Fibroblast of lung (primary cell): Measurements from ENCODE around the gene C11orf58. TPM values are rescaled to one million over a fixed set of nuclear protein-coding genes. Genes with fewer than 3 reads are reported as not detected.
A peak's percentile ranks its signal among the peaks of the same experiment; 100 is the strongest.

Source experiments
- DNase-seq, 2 donors: peaks; one replicate each; pipeline versions ENCODE4 v3.0.0 to v3.0.0-alpha.2; 2010; ENCODE audit warnings: low read depth in 2 of 2
- H2AFZ ChIP-seq: 2 replicates; pipeline ENCODE4 v1.5.1; 2012; ENCODE audit warnings: low read length, control low read depth, inconsistent platforms
- H3K27ac ChIP-seq: 2 replicates; pipeline ENCODE4 v1.5.1; 2011; ENCODE audit warnings: low read length, control low read depth; ENCODE audit not compliant: insufficient read depth
- H3K27me3 ChIP-seq: 2 replicates; pipeline ENCODE4 v1.5.1; 2011; ENCODE audit warnings: mild to moderate bottlenecking, low read length; ENCODE audit not compliant: control insufficient read depth, insufficient read depth
- H3K36me3 ChIP-seq: 2 replicates; pipeline ENCODE4 v1.5.1; 2011; ENCODE audit warnings: low read length; ENCODE audit not compliant: control insufficient read depth, insufficient read depth
- H3K4me1 ChIP-seq: 2 replicates; pipeline ENCODE4 v1.5.1; 2011; ENCODE audit warnings: low read length; ENCODE audit not compliant: control insufficient read depth, insufficient read depth; ENCODE audit errors: extremely low read depth
- H3K4me2 ChIP-seq: 2 replicates; pipeline ENCODE4 v1.5.1; 2011; ENCODE audit warnings: low read length, control low read depth; ENCODE audit not compliant: insufficient read depth; ENCODE audit errors: extremely low read depth
- H3K4me3 ChIP-seq, 4 experiments: fragments of 200-600 bp in 1 of 4; sonication (generic) in 1 of 4; replicated peaks in 1 of 4; 2 replicates each; pipeline ENCODE4 v1.5.1; 2011 to 2016; ENCODE audit warnings: low read length in 4 of 4, low read depth in 3 of 4, mild to moderate bottlenecking in 3 of 4, control low read depth in 2 of 4, inconsistent platforms in 1 of 4, mixed read lengths in 1 of 4; ENCODE audit not compliant: insufficient read depth in 1 of 4; ENCODE audit errors: control extremely low read depth in 1 of 4
- H3K79me2 ChIP-seq: 2 replicates; pipeline ENCODE4 v1.5.1; 2012; ENCODE audit warnings: mild to moderate bottlenecking, low read length, inconsistent platforms; ENCODE audit not compliant: control insufficient read depth, insufficient read depth
- H3K9ac ChIP-seq: 2 replicates; pipeline ENCODE4 v1.5.1; 2011; ENCODE audit warnings: mild to moderate bottlenecking, low read length, control low read depth; ENCODE audit not compliant: insufficient read depth
- H3K9me3 ChIP-seq: 2 replicates; pipeline ENCODE4 v1.5.1; 2012; ENCODE audit warnings: low read depth, low read length; ENCODE audit not compliant: control insufficient read depth, insufficient read depth
- H4K20me1 ChIP-seq: 2 replicates; pipeline ENCODE4 v1.5.1; 2011; ENCODE audit warnings: low read length; ENCODE audit not compliant: control insufficient read depth, insufficient read depth; ENCODE audit errors: extremely low read depth
- EZH2 ChIP-seq: IDR thresholded peaks from 2 replicates; pipeline ENCODE4 v1.5.1; 2012; ENCODE audit warnings: low read length, control low read depth, mild to moderate bottlenecking; ENCODE audit errors: missing control alignments
- polyA plus RNA-seq, 2 donors: library from polyadenylated mRNA; depleted of rRNA in 1 of 2; stranded (reverse) in 1 of 2; unstranded in 1 of 2; fragments of >200 nt; gene quantifications; 2 replicates each; pipeline ENCODE4 v1.2.1, GENCODE V29; 2011 to 2012; ENCODE audit warnings: missing spikeins in 1 of 2
- total RNA-seq: library from RNA; depleted of rRNA; stranded (reverse); fragments of >200 nt; gene quantifications from 2 replicates; pipeline ENCODE4 v1.2.1, GENCODE V29; 2014
- TF ChIP-seq, protein P1 (sequence below), 2 donors: IDR thresholded peaks in 1 of 2; conservative IDR thresholded peaks in 1 of 2; 1 replicate in 1 of 2; 2 replicates in 1 of 2; pipeline ENCODE4 v1.5.1; 2011 to 2012; ENCODE audit warnings: low read length in 2 of 2, control low read depth in 1 of 2, inconsistent platforms in 1 of 2, low read depth in 1 of 2, mild to moderate bottlenecking in 1 of 2

The C11orf58 gene
- total and polyA plus RNA-seq, 2 donors (not counting 1 experiment from before 2014, with no cell fraction given), result 183 to 184 TPM

DNA sequence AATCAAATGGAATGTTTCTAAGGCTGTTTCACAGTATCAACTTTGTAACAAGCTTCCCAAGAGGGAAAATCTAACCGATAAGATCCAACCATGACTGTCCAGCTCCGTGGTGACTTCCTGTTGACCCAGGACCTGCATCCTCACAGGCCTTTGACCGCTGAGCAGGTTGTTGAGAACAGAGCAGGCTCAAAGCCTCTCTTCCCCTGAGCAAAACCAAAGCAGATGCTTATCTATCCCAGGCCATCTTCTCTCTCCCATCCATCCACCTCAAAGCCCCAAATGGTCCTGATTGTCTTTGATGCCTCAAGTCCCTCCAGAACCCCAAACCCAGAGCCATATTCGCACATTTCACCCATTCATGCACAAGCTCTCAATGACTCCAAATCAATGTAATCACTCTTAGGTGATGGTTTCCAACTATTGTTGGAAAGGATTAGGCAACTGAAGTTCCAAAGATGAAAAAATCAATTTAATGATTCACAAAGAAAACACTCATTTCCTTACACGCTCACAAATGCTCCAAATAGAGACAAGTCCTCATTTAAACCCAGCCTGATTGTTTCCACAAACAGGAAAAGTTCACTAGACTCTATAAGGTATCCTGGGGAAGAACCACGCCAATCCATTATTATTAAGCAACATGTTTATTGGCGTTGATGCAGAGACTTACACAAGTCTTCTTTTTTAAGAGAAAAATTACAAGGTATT is 48.7 kb downstream of the C11orf58 start:
- no peaks in the 10 kb centered on the region for H3K27me3 ChIP-seq
- no peaks in the 10 kb centered on the region for H3K36me3 ChIP-seq
- H4K20me1 ChIP-seq, result no peaks in the 10 kb centered on the region
- H3K4me3 ChIP-seq, result no peak overlapping the region
- no peak overlapping the region for H3K4me2 ChIP-seq
- TF ChIP-seq, protein P1, sequence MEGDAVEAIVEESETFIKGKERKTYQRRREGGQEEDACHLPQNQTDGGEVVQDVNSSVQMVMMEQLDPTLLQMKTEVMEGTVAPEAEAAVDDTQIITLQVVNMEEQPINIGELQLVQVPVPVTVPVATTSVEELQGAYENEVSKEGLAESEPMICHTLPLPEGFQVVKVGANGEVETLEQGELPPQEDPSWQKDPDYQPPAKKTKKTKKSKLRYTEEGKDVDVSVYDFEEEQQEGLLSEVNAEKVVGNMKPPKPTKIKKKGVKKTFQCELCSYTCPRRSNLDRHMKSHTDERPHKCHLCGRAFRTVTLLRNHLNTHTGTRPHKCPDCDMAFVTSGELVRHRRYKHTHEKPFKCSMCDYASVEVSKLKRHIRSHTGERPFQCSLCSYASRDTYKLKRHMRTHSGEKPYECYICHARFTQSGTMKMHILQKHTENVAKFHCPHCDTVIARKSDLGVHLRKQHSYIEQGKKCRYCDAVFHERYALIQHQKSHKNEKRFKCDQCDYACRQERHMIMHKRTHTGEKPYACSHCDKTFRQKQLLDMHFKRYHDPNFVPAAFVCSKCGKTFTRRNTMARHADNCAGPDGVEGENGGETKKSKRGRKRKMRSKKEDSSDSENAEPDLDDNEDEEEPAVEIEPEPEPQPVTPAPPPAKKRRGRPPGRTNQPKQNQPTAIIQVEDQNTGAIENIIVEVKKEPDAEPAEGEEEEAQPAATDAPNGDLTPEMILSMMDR (conservative IDR thresholded peaks at IDR 0.05 in 1 of 2, IDR thresholded peaks at IDR 0.05 in 1 of 2; ENCODE audit: low read depth in 1 of 2, low read length in 2 of 2), result no peak
- TF ChIP-seq EZH2, result no peak
- no peak overlapping the region for H3K27ac ChIP-seq
- no peak overlapping the region for H3K9ac ChIP-seq
- no peaks in the 10 kb centered on the region for H3K79me2 ChIP-seq
- no peaks in the 10 kb centered on the region for H3K9me3 ChIP-seq
- H3K4me1 ChIP-seq, result peaks cover 10% of the 10 kb centered on the region
- peak; percentile 32 to 51 for DNase-seq
- H2AFZ ChIP-seq, result no peak overlapping the region

DNA sequence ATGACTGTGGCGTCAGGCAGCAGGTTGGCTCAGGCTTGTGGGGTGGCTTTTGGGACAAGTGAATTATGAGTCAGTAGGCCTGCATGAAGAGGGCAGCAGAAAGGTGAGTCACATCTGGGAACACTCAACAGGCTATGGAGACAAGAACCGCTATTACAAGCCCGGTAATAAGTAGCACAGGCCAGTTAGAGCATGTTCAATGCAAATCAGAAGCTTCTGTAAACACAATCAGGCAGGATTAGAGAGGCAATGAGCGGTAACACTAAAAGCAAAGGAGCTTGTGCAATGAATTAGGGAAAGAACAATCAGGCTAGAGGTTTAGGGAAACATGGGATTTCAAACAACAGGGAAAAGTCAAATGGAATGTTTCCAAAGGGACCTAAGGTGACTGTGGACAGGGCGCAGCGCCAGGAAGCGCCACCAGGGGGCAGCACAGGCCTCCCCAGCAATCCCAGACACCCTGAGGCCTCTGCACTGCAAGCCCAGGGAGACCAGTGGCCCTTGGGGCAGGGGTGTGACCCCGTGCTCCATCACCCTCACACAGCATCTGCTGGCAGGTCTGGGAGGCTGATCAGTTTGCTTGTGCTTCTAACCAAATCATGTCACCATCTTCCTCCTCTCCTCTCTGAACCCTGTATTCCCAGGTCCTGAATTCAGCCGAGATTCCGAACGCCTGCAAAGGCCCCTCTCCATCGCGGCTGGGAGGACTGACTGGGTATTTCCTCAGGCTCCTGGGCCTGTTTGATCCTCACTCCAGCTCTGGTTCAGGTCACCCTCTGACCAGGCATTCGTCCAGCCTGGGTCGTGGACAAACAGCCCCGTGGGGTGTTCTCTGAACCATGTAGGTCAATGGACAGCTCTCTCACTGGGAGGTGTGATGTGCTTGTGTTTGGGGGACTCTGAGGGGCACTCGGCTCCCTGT is 50.0 kb downstream of the C11orf58 start:
- Histone ChIP-seq H3K27ac (no peak overlapping the region), H3K27me3 (no peaks in the 10 kb centered on the region), H3K4me3 (no peak overlapping the region), H2AFZ (no peak overlapping the region), H3K4me2 (no peak overlapping the region), H3K9ac (no peak overlapping the region), H3K79me2 (no peaks in the 10 kb centered on the region), H3K4me1 (peaks cover 10% of the 10 kb centered on the region), H3K9me3 (no peaks in the 10 kb centered on the region), H3K36me3 (no peaks in the 10 kb centered on the region), H4K20me1 (no peaks in the 10 kb centered on the region)
- no peak for TF ChIP-seq EZH2
- TF ChIP-seq, protein P1 (conservative IDR thresholded peaks at IDR 0.05 in 1 of 2, IDR thresholded peaks at IDR 0.05 in 1 of 2; ENCODE audit: low read depth in 1 of 2, low read length in 2 of 2), result peak; percentile 93 to 99
- DNase-seq, result peak; percentile 85 to 88

DNA sequence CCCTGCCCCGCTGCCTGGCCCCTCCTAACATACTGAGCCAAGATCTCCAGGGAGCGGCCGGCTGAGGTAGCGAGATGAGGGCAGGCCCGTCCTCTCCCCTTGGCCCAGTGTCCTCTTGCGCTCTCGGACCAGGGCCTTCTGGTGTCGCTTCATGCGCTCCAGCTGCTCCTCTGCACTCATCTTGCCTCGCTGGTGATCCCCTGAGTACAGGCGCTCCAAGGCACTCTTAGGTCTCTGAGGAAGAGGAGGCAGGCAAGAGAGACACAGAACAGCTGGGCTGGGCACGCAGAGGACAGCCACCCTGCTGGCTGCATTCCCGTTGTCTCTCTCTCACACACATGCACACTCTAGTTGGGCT is 50.6 kb downstream of the C11orf58 start:
- TF ChIP-seq EZH2, result no peak
- TF ChIP-seq, protein P1 (conservative IDR thresholded peaks at IDR 0.05 in 1 of 2, IDR thresholded peaks at IDR 0.05 in 1 of 2; ENCODE audit: low read depth in 1 of 2, low read length in 2 of 2), result no peak
- H3K27me3 ChIP-seq, result no peaks in the 10 kb centered on the region
- H3K4me1 ChIP-seq, result peaks cover 10% of the 10 kb centered on the region
- no peak overlapping the region for H3K4me3 ChIP-seq
- H3K9ac ChIP-seq, result no peak overlapping the region
- no peaks in the 10 kb centered on the region for H4K20me1 ChIP-seq
- no peaks in the 10 kb centered on the region for H3K36me3 ChIP-seq
- no peak overlapping the region for H2AFZ ChIP-seq
- H3K4me2 ChIP-seq, result no peak overlapping the region
- no peaks in the 10 kb centered on the region for H3K9me3 ChIP-seq
- DNase-seq, result peak in 1 of 2 donors; percentile 18
- H3K79me2 ChIP-seq, result no peaks in the 10 kb centered on the region
- H3K27ac ChIP-seq, result no peak overlapping the region
